GM18907 (cell line): Measurements from ENCODE around the gene ALDH3A1.
A peak's percentile ranks its signal among the peaks of the same experiment; 100 is the strongest.

Source experiments
- ATAC-seq: cut with Tn5 transposase; IDR thresholded peaks from one replicate; pipeline ENCODE4 v1.9.1; 2021; ENCODE audit warnings: mild to moderate bottlenecking, moderate library complexity; ENCODE audit not compliant: unreplicated experiment

ALDH3A1 gene

DNA sequence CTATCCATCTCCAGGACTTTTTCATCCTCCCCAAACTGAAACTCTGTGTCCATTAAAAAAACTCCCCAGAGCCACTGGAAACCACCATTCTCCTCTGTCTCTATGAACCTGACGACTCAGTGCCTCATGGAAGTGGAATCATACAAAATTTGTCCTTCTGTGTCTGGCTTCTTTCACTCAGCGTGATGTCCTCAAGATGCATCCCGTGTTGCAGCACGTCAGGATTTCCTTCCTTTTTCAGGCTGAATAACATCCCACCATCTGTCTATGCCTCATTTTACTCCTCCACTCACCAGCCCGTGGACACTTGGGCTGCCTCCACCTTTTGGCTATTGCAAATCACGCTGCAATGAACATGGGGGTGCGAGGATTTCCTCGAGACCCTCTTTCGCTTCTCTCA lies 12.6 kb upstream of the ALDH3A1 start:
- no peak for ATAC-seq

GRCh38 chr17:19759568-19760549 lies 11.8 kb upstream of the ALDH3A1 start:
- ATAC-seq = no peak

DNA sequence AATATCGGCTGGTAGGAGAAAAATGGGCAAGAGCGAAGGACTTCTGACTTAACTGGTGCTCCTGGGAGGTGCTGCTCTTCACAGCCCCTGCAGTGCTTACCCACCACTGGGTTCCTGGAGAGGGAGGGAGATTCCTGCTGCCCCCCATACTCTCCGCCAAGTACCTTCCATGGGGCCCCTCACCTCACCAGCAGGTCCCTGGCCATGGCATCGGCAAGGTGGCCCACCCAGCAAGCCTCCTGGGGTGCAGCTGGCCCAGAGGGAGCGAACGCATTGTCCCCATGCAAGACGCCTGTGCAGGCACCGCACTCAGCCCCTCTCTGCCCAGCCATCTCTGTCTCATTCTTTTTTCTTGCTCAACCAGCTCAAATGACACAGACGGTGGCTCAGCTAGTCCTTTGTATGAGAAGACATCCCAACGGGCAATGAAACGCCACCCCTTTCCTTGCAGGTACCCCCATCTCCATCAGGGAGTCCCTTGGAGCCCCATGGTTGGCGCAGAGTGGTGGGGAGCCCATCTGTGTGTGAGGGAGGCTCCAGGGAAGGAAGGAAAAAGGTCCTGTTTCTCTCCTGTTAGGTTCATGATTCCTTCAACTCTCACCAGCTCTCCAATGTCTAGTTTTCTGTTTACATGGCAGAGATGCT lies 9.6 kb upstream of the ALDH3A1 start:
- ATAC-seq = no peak

DNA sequence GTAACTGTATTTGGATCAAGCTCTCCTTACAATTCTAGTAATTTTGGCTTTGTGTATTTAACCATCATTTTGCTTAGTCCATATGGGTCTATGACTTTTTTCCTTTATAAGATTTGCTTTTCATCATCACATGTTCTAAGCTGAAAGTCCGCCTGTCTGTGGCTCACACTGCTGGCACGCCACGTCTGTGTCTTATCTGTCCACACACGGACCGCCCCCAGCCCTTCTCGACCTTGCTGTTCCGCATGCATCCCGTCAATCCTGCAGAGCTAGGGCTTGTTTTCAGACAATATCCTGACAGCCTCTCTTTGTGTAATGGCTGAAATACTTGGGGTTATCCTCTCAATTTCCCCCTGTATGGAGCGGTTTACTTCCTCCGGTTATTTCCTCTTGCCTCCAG lies 8.4 kb upstream of the ALDH3A1 start:
- ATAC-seq = no peak

- ATAC-seq = no peak
Measured at GRCh38 chr17:19755821-19756510, 7.9 kb upstream of the ALDH3A1 start.

- no peak for ATAC-seq
Measured at GRCh38 chr17:19755392-19755791, 7.3 kb upstream of the ALDH3A1 start.

GRCh38 chr17:19753661-19754463 lies 5.8 kb upstream of the ALDH3A1 start:
- ATAC-seq = no peak

GRCh38 chr17:19753051-19753509 lies 5.0 kb upstream of the ALDH3A1 start:
- ATAC-seq = no peak

GRCh38 chr17:19752216-19753050 lies 4.3 kb upstream of the ALDH3A1 start:
- ATAC-seq = no peak

DNA sequence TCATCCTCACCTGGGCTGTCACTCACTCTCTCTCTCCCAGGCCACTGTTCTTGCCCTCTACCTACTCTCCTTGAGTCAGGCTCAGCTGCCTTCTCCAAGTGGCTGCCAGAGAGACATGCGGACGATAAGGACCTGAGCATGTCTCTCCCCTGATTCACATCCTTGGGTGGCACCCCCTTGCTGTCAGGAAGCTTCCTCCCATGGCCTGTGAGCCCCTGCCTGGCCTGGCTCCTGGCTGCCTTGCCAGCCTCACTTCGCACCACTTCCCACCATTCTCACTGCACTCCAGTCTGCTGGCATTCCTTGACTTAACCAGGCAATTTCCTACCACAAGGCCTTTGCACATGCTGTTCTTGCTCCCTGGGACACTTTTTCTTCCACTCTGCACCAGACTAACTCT lies 2.7 kb upstream of the ALDH3A1 start:
- no peak for ATAC-seq

- no peak for ATAC-seq
Measured at GRCh38 chr17:19750020-19750572, 2.0 kb upstream of the ALDH3A1 start.

DNA sequence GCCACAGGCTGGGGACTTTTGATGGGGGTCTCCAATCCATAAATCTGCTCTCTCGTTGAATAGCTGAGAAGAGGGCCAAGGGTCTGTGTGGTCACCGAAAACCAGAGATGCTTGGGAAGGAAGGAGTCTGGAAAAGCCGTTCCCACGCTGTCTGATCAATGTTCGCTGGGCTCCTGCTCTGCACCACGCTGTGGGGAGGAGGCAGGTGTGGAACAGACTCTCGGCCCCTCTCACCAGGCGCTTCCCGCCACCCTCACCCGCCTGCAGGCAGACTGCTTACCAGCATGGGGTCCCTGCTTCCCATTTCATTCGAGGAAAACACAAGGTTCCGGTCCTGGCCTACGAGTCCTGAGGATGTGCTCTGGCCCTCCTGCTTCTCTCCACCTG lies 702 bp upstream of the ALDH3A1 start:
- ATAC-seq = no peak

GRCh38 chr17:19747159-19747719 lies 859 bp downstream of the ALDH3A1 start:
- no peak for ATAC-seq

DNA sequence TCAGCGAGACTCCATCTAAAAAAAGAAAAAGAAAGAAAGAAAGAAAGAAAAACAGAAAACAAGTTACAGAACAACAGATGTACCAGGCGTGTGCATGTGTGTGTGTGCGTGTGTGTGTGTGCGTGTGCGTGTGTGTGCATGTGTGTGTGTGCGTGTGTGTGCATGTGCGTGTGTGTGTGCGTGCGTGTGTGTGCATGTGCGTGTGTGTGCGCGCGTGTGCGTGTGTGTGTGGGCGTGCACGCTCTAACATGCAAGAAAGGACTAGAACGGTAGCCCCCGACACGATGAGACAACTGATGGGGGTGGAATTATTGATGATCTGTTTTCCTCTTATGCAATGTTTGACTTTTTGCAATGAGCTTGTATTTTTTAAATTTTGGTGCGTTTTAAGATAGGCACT lies 1.6 kb downstream of the ALDH3A1 start:
- ATAC-seq = no peak

- peak; percentile 46 for ATAC-seq
Measured at GRCh38 chr17:19744922-19745757, 3.0 kb downstream of the ALDH3A1 start.

DNA sequence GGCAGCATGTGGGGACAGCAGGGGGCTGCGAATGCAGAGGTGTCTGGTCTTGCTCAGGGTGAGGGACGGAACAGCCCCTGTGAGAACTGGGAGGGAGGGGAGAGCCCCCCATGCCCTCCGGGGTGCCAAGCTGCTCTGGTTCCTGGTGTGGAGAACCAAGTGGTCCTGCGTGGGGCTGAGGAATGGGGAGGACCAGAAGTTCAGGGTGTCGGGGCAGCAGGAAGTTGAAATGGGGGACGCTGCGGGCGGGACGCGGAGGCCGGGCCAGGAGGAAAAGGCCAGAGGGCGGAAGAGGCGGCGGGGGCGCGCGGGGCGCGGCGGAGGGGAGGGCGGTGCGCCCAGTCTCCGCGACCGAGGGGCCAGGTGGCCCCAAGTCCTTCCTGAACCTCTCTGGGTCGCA lies 3.6 kb downstream of the ALDH3A1 start:
- no peak for ATAC-seq

GRCh38 chr17:19743101-19744100 lies 4.7 kb downstream of the ALDH3A1 start:
- ATAC-seq = no peak
